ENCODE data around the gene URB2.
"Not testable (repeated sequence)": the region's sequence is repeated elsewhere in the genome, so short reads cannot be mapped to it uniquely, and the experiment has no call there.

URB2 gene

DNA sequence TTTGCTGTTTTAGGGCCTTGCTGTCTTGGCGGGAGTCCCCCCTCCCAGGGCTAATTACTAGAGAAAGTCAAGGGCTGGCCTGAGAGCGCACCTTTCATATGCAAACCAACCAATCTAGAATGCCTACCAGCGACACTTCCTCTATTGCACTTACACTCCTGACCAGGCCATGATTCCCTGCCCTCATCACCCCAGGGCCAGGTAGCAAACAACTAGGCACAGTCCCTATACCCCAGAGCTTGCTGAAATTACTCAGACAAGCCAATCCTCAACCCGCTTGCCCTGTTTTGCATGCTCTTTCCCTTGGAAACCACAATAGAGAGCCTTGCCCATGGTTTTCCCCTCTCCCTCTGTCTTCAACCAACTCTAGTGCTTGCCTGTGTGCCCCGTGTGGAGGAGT, 70.3 kb downstream of the URB2 start:
- DNase-seq, result no peak

DNA sequence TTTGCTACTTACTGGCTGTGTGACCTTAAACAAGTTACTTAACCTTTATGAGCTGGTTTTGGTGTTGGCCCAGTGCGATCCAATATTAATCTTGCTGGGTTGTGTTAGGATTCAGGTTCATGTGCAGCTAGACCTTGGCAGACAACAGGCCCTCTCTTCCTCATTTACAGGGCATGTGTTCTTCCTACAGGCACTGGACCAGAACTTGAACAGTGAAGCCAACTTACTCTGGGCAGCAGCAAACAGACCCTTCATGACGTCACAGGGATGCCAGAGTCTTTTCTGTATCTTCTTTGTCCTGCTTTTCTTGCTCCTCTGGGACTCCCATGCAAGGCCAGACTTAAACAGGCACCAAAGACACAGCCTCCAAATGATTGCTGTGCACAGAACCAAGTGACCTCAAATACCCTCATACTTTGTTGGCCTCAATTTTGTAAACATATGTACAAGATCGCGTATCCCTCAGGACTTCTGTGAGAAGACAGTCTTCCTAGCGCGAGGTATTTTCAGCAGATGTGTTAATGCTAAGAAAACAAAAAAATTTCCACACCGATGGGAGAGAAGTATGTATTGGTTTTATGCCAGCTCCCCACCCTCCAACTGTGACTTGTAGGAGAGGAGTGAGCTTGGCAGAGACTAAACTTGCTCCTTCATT, 73.7 kb downstream of the URB2 start:
- DNase-seq, result no peak

DNA sequence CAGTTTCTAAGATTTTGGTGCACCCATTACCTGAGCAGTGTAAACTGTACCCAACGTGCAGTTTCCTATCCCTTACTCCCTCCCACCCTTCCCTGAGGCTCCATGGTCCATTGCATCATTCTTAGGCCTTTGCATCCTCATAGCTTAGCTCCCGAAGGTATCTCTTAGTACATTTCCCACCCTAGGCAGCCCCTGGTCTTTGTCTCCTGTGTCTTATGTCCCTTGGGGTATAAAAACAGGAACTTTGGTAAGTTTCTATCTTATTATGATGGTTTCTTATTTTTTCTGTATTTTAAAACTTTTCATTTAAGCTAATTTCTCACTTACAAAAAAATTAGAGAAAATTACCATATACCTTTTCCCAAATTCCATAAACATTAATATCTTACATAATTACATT, 78.1 kb downstream of the URB2 start:
- no peak for DNase-seq

DNA sequence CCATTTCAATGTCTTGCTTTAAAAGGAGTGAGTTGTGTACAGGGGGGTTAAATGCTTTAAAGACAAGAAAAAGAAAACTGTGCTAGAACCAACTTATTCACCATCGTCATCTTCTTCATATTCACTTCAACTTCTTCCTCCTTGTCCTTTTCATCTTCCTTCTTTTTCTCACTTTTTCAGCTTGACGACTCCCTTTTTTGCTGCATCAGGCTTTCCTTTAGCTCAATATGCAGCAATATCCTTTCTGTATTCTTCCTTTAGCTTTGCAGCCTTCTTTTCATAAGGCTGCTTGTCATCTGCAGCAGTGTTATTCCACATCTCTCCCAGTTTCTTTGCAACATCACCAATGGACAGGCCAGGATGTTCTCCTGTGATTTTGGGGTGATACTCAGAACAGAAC, 79.1 kb downstream of the URB2 start:
- DNase-seq, result not testable (repeated sequence)

DNA sequence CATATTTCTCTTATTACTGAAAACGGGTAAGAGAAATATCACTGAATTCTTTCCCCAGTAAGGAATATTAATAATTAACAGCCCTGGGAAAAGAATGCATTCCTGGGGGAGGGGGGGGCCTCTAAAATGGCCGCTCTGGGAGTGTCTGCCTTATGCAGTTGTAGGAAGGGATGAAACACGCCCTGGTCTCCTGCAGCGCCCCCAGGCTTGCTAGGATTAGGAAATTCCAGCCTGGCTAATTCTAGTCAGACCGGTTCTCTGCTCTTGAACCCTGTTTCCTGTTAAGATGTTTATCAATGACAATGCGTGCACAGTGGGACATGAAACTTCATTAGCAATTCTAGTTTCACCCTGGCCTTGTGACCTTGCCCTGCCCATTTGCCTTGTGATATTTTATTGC, 81.1 kb downstream of the URB2 start:
- DNase-seq, result not testable (repeated sequence)

DNA sequence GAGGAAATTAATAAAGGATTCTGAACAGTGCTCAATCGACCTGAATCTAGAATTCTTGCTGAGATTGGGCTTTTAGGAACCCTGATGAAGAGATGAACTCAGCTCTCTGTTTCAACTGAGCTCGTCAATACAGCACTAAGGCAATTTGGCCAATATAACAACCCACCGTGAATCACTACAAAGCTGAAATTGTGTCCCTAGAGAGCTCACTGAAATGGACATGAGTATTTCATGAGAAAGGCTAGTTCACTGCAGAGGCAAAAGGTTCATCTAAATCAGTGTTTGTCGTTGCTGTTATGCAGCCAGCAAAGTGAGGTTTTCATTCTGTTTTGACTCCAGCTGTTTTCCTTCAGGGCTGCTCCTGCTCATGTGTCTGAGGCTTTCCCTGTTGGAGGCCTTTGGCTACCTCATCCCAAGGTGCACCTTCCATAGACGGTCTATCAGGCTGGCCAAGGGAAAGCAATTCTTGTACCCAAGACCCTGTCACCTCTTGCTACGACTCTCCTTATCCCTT, 83.5 kb downstream of the URB2 start:
- no peak for DNase-seq

All from NCI-H1436 (cell line).